Testis (tissue), 2 donors: ENCODE data around the gene GINS2.

Experiments
- POLR2A ChIP-seq: fragments of 450-650 bp; IDR thresholded peaks from one replicate; pipeline ENCODE4 v1.6.1; 2017; ENCODE audit warnings: antibody characterized with exemption, mild to moderate bottlenecking, moderate library complexity
- TF ChIP-seq, protein P1 (sequence below), 3 experiments: fragments of 450-650 bp in 2 of 3; fragments of 200-600 bp in 1 of 3; sonication (generic) in 1 of 3; IDR thresholded peaks; one replicate each; pipeline ENCODE4 v1.5.1; 2016 to 2019; ENCODE audit warnings: antibody characterized with exemption in 3 of 3, mild to moderate bottlenecking in 2 of 3, moderate library complexity in 1 of 3

DNA sequence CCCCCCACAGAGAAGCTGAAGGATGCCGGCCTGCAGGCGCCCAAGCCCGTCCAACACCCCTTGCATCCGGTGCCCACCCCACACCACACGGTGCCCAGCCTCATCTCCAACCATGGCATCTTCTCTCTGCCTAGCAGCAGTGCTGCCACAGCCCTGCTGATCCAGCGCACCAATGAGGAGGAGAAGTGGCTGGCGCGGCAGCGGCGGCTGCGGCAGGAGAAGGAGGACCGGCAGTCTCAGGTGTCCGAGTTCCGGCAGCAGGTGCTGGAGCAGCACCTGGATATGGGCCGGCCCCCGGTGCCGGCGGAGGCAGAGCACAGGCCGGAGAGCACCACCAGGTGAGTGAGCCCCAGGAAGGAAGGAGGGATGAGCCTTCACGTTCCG lies 31.5 kb downstream of the GINS2 start:
- TF ChIP-seq, protein P1, sequence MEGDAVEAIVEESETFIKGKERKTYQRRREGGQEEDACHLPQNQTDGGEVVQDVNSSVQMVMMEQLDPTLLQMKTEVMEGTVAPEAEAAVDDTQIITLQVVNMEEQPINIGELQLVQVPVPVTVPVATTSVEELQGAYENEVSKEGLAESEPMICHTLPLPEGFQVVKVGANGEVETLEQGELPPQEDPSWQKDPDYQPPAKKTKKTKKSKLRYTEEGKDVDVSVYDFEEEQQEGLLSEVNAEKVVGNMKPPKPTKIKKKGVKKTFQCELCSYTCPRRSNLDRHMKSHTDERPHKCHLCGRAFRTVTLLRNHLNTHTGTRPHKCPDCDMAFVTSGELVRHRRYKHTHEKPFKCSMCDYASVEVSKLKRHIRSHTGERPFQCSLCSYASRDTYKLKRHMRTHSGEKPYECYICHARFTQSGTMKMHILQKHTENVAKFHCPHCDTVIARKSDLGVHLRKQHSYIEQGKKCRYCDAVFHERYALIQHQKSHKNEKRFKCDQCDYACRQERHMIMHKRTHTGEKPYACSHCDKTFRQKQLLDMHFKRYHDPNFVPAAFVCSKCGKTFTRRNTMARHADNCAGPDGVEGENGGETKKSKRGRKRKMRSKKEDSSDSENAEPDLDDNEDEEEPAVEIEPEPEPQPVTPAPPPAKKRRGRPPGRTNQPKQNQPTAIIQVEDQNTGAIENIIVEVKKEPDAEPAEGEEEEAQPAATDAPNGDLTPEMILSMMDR (IDR thresholded peaks at IDR 0.05): no peak
- TF ChIP-seq POLR2A: no peak
